Renal cortex interstitium (tissue), 15 donors: Measurements from ENCODE around the gene ZNF487. TPM values are rescaled to one million over a fixed set of nuclear protein-coding genes. Genes with fewer than 3 reads are reported as not detected.
"Not testable (repeated sequence)": the region's sequence is repeated elsewhere in the genome, so short reads cannot be mapped to it uniquely, and the experiment has no call there.

Source experiments
- DNase-seq, 11 donors: peaks; one replicate each; pipeline ENCODE4 v3.0.0-alpha.2; 2013; ENCODE audit warnings: low read depth in 9 of 11, low spot score in 4 of 11; ENCODE audit errors: extremely low read depth in 1 of 11
- long read RNA-seq, 16 experiments: transcript quantifications; one replicate each; lab custom pipeline, GENCODE V29; 2026
- polyA plus RNA-seq, 3 donors: library from polyadenylated mRNA; unstranded; fragments of 120-200 nt; gene quantifications; one replicate each; pipeline ENCODE4 v1.2.1, GENCODE V29; 2013; ENCODE audit not compliant: insufficient read length in 3 of 3

Gene ZNF487
- 10 to 100 TPM; 10.4 to 13.5 (median 13.4) TPM for polyA plus RNA-seq
- long read RNA-seq, donor 1, partial matches to known transcripts = 0 of 7 reads
- long read RNA-seq, donor 1, other reads (novel, unspliced or antisense) = 0 of 7 reads
- long read RNA-seq, donor 2, partial matches to known transcripts = 0 of 4 reads
- long read RNA-seq, donor 2, other reads (novel, unspliced or antisense) = 0 of 4 reads
- long read RNA-seq, donor 3, partial matches to known transcripts = 0 of 5 reads
- long read RNA-seq, donor 3, other reads (novel, unspliced or antisense) = 0 of 5 reads
- long read RNA-seq, donor 4, partial matches to known transcripts = 0 of 5 reads
- long read RNA-seq, donor 4, other reads (novel, unspliced or antisense) = 0 of 5 reads
- long read RNA-seq, donor 5 = 0 reads
- long read RNA-seq, donor 6, transcript ZNF487-206 (1 exons, 2,745 nt) = major isoform, 5 of 12 reads
- long read RNA-seq, donor 6, partial matches to known transcripts = 0 of 12 reads
- long read RNA-seq, donor 6, other reads (novel, unspliced or antisense) = 0 of 12 reads
- long read RNA-seq, donor 7, partial matches to known transcripts = 0 of 3 reads
- long read RNA-seq, donor 7, other reads (novel, unspliced or antisense) = 0 of 3 reads
- long read RNA-seq, donor 8, transcript ZNF487-206 (1 exons, 2,745 nt) = major isoform, 12 of 17 reads
- long read RNA-seq, donor 8, partial matches to known transcripts = 0 of 17 reads
- long read RNA-seq, donor 8, other reads (novel, unspliced or antisense) = 0 of 17 reads
- long read RNA-seq, donor 9, partial matches to known transcripts = 0 of 10 reads
- long read RNA-seq, donor 9, other reads (novel, unspliced or antisense) = 0 of 10 reads
- long read RNA-seq, donor 10, partial matches to known transcripts = 0 of 8 reads
- long read RNA-seq, donor 10, other reads (novel, unspliced or antisense) = 0 of 8 reads
- long read RNA-seq, donor 11, partial matches to known transcripts = 0 of 6 reads
- long read RNA-seq, donor 11, other reads (novel, unspliced or antisense) = 0 of 6 reads
- long read RNA-seq, donor 12, partial matches to known transcripts = 0 of 4 reads
- long read RNA-seq, donor 12, other reads (novel, unspliced or antisense) = 0 of 4 reads
- long read RNA-seq, donor 13 = 0 reads
- long read RNA-seq, donor 14, partial matches to known transcripts = 0 of 3 reads
- long read RNA-seq, donor 14, other reads (novel, unspliced or antisense) = 0 of 3 reads
- long read RNA-seq, donor 15, partial matches to known transcripts = 0 of 1 reads
- long read RNA-seq, donor 15, other reads (novel, unspliced or antisense) = 0 of 1 reads
- long read RNA-seq, donor 16, transcript ZNF487-205 (2 exons, 583 nt) = major isoform, 12 of 16 reads
- long read RNA-seq, donor 16, partial matches to known transcripts = 0 of 16 reads
- long read RNA-seq, donor 16, other reads (novel, unspliced or antisense) = 0 of 16 reads

GRCh38 chr10:43436291-43437140 lies at the start of gene ZNF487:
Gene ZNF487, plus strand, starts transcription at chr10:43437111. Its CDS starts 38,703 bp downstream, at chr10:43475814.
- peak; percentile 74 to 91 (median 84) for DNase-seq

GRCh38 chr10:43387678-43388032 lies 49.3 kb upstream of the ZNF487 start:
- no peak for DNase-seq

- DNase-seq = no peak
Measured at GRCh38 chr10:43389867-43390266, 47.0 kb upstream of the ZNF487 start.

DNA sequence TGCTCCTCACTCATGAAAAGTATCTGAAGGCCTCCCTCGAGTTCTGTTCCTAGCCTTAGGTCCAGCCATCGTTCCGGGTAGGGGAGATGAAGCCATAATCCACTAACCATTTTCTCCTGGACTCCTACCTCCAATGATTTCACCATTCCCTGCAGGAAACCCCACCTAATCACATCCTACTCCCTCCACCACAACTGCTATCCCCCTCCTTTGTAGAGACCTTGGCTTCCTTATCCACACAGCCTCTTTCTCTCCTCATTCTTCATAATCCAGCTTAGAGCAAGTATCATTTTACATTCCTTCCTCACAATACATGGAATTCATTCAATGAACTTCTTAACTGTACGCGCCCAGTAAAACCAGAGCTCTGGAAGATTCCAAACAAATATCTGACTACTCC lies 46.6 kb upstream of the ZNF487 start:
- no peak for DNase-seq

- DNase-seq = peak in 1 of 11 donors; percentile 22
Measured at GRCh38 chr10:43390759-43391158, 46.2 kb upstream of the ZNF487 start.

- no peak for DNase-seq
Measured at GRCh38 chr10:43391496-43391895, 45.4 kb upstream of the ZNF487 start.

GRCh38 chr10:43392748-43393147 lies 44.2 kb upstream of the ZNF487 start:
- DNase-seq = no peak

- not testable (repeated sequence) for DNase-seq
Measured at GRCh38 chr10:43393186-43393585, 43.7 kb upstream of the ZNF487 start.

GRCh38 chr10:43393606-43394360 lies 43.1 kb upstream of the ZNF487 start:
- no peak for DNase-seq

GRCh38 chr10:43394868-43395267 lies 42.0 kb upstream of the ZNF487 start:
- no peak for DNase-seq

DNA sequence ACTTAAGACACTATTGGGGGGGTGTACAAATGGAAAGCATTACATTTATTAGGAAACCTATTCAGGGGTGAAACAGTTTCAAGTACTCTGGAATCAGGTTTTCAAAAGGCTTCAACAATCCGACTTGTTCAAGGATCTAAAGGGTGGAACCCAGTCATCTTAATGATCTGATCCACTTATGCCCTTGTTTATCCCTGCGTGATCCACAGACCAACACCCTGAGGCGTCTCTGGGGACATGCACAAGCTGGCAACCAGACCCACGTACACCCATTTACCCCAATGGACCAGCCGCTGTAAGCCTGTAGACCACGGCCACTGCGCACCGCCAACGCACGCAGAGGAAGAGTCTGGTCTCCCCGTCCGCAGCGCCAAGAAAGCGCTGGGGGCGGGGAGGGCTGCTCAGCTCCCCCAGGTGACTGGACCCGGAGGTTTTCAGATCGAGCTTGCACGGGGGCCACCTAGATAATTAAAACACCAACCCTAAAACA lies 41.3 kb upstream of the ZNF487 start:
- no peak for DNase-seq

DNA sequence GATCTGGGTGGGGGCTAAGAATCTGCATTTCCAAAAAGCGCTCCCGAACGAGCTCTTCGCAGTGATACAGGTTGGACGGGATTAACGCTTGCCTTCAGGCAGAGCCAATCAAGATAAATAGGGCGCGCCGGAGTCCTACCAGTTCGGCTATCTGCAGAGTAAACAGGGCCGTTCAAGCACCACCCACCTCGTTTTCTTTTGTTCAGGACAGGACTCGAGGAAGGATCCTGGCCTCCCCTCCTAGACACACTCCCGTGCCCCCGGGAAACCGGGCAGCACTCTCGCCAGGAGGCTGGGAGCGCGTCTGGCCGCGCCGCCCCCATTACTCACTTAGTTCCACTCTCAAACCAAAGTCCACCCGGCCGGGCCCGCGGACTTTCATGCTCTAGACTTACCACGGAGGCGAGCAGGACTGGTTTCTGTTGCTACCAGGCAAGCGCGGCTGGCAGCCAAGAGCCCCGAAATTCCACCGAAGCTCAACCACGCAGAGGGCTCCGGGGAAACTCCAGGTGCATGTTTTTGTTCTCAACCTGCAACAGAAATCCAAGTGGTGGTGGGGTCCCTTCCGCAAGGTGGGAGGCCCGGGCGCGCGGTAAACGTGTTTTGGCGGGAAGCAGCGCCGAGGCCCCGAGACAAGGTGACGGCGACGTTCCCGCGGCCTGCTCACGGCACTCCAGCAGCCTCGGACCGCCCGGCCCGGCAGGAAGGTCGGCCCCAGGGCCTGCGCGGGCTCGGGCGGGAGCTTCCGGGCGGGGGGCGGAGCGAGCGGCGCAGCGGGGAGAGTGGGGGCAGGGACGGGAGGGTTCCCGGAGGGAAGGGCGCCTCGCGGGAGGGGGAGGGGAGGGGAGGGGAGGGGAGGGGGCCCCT lies 40.6 kb upstream of the ZNF487 start:
- peak in 6 of 11 donors; percentile 38 to 73 (median 66) for DNase-seq

GRCh38 chr10:43396928-43397624 lies 39.8 kb upstream of the ZNF487 start:
- DNase-seq = peak in 7 of 11 donors; percentile 56 to 82 (median 75)

GRCh38 chr10:43398939-43399319 lies 38.0 kb upstream of the ZNF487 start:
- no peak for DNase-seq
